WTC11 (cell line): Measurements from ENCODE around the gene HECTD4. TPM values are rescaled to one million over a fixed set of nuclear protein-coding genes. Genes with fewer than 3 reads are reported as not detected.

Source experiments
- ATAC-seq: fragments of 200-7000 bp; cut with Tn5 transposase; 2 replicates; pipeline ENCODE4 v1.10.0; 2021; ENCODE audit warnings: mild to moderate bottlenecking, moderate library complexity
- CTCF ChIA-PET: fragments of 300-600 bp; sonication (Branson Sonifier 250); formaldehyde crosslinking; loops from one replicate; lab custom pipeline; 2021; ENCODE audit warnings: antibody characterized with exemption; lab: Charles Lee
- POLR2A ChIA-PET: fragments of 350-600 bp; sonication (Branson Sonifier 250); formaldehyde crosslinking; loops from one replicate; lab custom pipeline; 2021; ENCODE audit warnings: antibody characterized with exemption; lab: Charles Lee
- DNase-seq: peaks from one replicate; pipeline ENCODE4 v3.0.0; 2021; ENCODE audit warnings: low spot score
- H3K27ac Mint-ChIP-seq: 2 replicates; pipeline ENCODE4 v1.8.0; 2021; ENCODE audit warnings: mixed read lengths
- H3K27me3 Mint-ChIP-seq: 2 replicates; pipeline ENCODE4 v1.8.0; 2021; ENCODE audit warnings: low read depth, mild to moderate bottlenecking, moderate library complexity, mixed read lengths
- H3K36me3 Mint-ChIP-seq: 2 replicates; pipeline ENCODE4 v1.8.0; 2021; ENCODE audit warnings: mixed read lengths
- H3K4me1 Mint-ChIP-seq: 2 replicates; pipeline ENCODE4 v1.8.0; 2022; ENCODE audit warnings: mixed read lengths
- H3K4me3 Mint-ChIP-seq: 2 replicates; pipeline ENCODE4 v1.8.0; 2021; ENCODE audit warnings: mild to moderate bottlenecking, moderate library complexity, mixed read lengths
- H3K9me3 Mint-ChIP-seq: 2 replicates; pipeline ENCODE4 v1.8.0; 2021; ENCODE audit warnings: mixed read lengths
- ARID4B ChIP-seq: sonication (generic); formaldehyde crosslinking; IDR thresholded peaks from 2 replicates; pipeline ENCODE4 v1.8.0; 2023; ENCODE audit warnings: missing genetic modification reagents, mild to moderate bottlenecking, borderline replicate concordance
- ATF1 ChIP-seq: sonication (generic); formaldehyde crosslinking; IDR thresholded peaks from 2 replicates; pipeline ENCODE4 v1.8.1; 2023; ENCODE audit warnings: mild to moderate bottlenecking, moderate library complexity, missing genetic modification reagents
- CREM ChIP-seq: sonication (generic); formaldehyde crosslinking; IDR thresholded peaks from 2 replicates; pipeline ENCODE4 v1.8.1; 2022; ENCODE audit warnings: mild to moderate bottlenecking, missing genetic modification reagents, moderate library complexity
- CTCF ChIP-seq: fragments of 200-600 bp; IDR thresholded peaks from 2 replicates; pipeline ENCODE4 v1.8.0; 2022; ENCODE audit warnings: antibody characterized with exemption
- EMX1 ChIP-seq: fragments of 250-450 bp; sonication (Bioruptor Pico); IDR thresholded peaks from 2 replicates; pipeline ENCODE4 v1.8.0; 2021; ENCODE audit warnings: mild to moderate bottlenecking
- ESRRA ChIP-seq: sonication (generic); formaldehyde crosslinking; IDR thresholded peaks from 2 replicates; pipeline ENCODE4 v1.8.1; 2022; ENCODE audit warnings: mild to moderate bottlenecking, missing genetic modification reagents, borderline replicate concordance
- FOXK1 ChIP-seq: sonication (generic); formaldehyde crosslinking; IDR thresholded peaks from 2 replicates; pipeline ENCODE4 v1.8.0; 2022; ENCODE audit warnings: mild to moderate bottlenecking, moderate library complexity, missing genetic modification reagents
- GRHL2 ChIP-seq: fragments of 250-450 bp; sonication (Bioruptor Pico); IDR thresholded peaks from 2 replicates; pipeline ENCODE4 v1.8.0; 2022; ENCODE audit warnings: mild to moderate bottlenecking, moderate library complexity; ENCODE audit not compliant: insufficient replicate concordance, severe bottlenecking
- HMGXB4 ChIP-seq: sonication (generic); formaldehyde crosslinking; IDR thresholded peaks from 2 replicates; pipeline ENCODE4 v1.8.1; 2023; ENCODE audit warnings: mild to moderate bottlenecking, moderate library complexity, missing genetic modification reagents
- JAZF1 ChIP-seq: fragments of 250-450 bp; sonication (Bioruptor Pico); IDR thresholded peaks from 2 replicates; pipeline ENCODE4 v1.9.0; 2021; ENCODE audit warnings: moderate library complexity, mild to moderate bottlenecking, inconsistent platforms
- MYBL2 ChIP-seq: sonication (generic); formaldehyde crosslinking; IDR thresholded peaks from 2 replicates; pipeline ENCODE4 v1.8.1; 2023; ENCODE audit warnings: mild to moderate bottlenecking, moderate library complexity, missing genetic modification reagents
- NFE2L1 ChIP-seq: sonication (generic); formaldehyde crosslinking; IDR thresholded peaks from 2 replicates; pipeline ENCODE4 v1.8.1; 2023; ENCODE audit warnings: missing genetic modification reagents
- NR1H2 ChIP-seq: sonication (generic); formaldehyde crosslinking; IDR thresholded peaks from 2 replicates; pipeline ENCODE4 v1.9.0; 2021; ENCODE audit warnings: mild to moderate bottlenecking, moderate library complexity, missing genetic modification reagents
- OVOL2 ChIP-seq: fragments of 250-450 bp; sonication (Bioruptor Pico); IDR thresholded peaks from 2 replicates; pipeline ENCODE4 v1.9.0; 2021; ENCODE audit warnings: mild to moderate bottlenecking, borderline replicate concordance
- TCF7 ChIP-seq: sonication (generic); formaldehyde crosslinking; IDR thresholded peaks from 2 replicates; pipeline ENCODE4 v1.8.0; 2022; ENCODE audit warnings: mild to moderate bottlenecking, low read depth, missing genetic modification reagents, moderate library complexity
- TEAD4 ChIP-seq: sonication (generic); formaldehyde crosslinking; IDR thresholded peaks from 2 replicates; pipeline ENCODE4 v1.8.0; 2022; ENCODE audit warnings: mild to moderate bottlenecking, missing genetic modification reagents
- USF1 ChIP-seq: sonication (generic); formaldehyde crosslinking; IDR thresholded peaks from 2 replicates; pipeline ENCODE4 v1.8.0; 2022; ENCODE audit warnings: mild to moderate bottlenecking, missing genetic modification reagents
- ZBTB21 ChIP-seq: sonication (generic); formaldehyde crosslinking; IDR thresholded peaks from 2 replicates; pipeline ENCODE4 v1.8.1; 2023; ENCODE audit warnings: mild to moderate bottlenecking, missing genetic modification reagents, borderline replicate concordance
- ZMAT4 ChIP-seq: fragments of 250-450 bp; sonication (Bioruptor Pico); IDR thresholded peaks from 2 replicates; pipeline ENCODE4 v1.9.0; 2021; ENCODE audit warnings: mild to moderate bottlenecking
- ZNF138 ChIP-seq: sonication (generic); formaldehyde crosslinking; conservative IDR thresholded peaks from 2 replicates; pipeline ENCODE4 v1.8.1; 2022; ENCODE audit warnings: mild to moderate bottlenecking, moderate library complexity, missing genetic modification reagents
- ZNF281 ChIP-seq: sonication (generic); formaldehyde crosslinking; IDR thresholded peaks from 2 replicates; pipeline ENCODE4 v1.8.0; 2023; ENCODE audit warnings: mild to moderate bottlenecking, missing genetic modification reagents
- ZNF423 ChIP-seq: fragments of 250-450 bp; sonication (Bioruptor Pico); IDR thresholded peaks from 2 replicates; pipeline ENCODE4 v2.1.2; 2022; ENCODE audit warnings: mild to moderate bottlenecking, moderate library complexity
- total RNA-seq: library from RNA; stranded (reverse); gene quantifications from 3 replicates; pipeline ENCODE4 v1.2.3, GENCODE V29; 2021

The HECTD4 gene
- total RNA-seq, 1 experiment from 2014 or later = 31.7 TPM

GRCh38 chr12:112131686-112132085 lies 250.5 kb downstream of the HECTD4 start:
- ATAC-seq (no peak), DNase-seq (no peak)
- Mint-ChIP-seq H3K36me3 (peaks cover 6% of the 10 kb centered on the region; the same call in 1 of the 2 replicates), H3K9me3 (no peaks in the 10 kb centered on the region), H3K27me3 (no peaks in the 10 kb centered on the region), H3K4me3 (no peak overlapping the region), H3K4me1 (peaks cover 4% of the 10 kb centered on the region), H3K27ac (no peak overlapping the region)
- POLR2A ChIA-PET = no interaction called here
- CTCF ChIA-PET = no interaction called here
- TF ChIP-seq NFE2L1 (no peak), CTCF (no peak), MYBL2 (CRISPR knock-in tag) (no peak), ARID4B (no peak), HMGXB4 (no peak), NR1H2 (CRISPR knock-in tag) (no peak), ZMAT4 (no peak), CREM (CRISPR knock-in tag) (no peak), USF1 (CRISPR knock-in tag) (no peak), TEAD4 (CRISPR knock-in tag) (no peak), TCF7 (no peak), GRHL2 (CRISPR knock-in tag) (no peak), ZNF423 (CRISPR knock-in tag) (no peak), ATF1 (CRISPR knock-in tag) (no peak), EMX1 (CRISPR knock-in tag) (no peak), FOXK1 (CRISPR knock-in tag) (no peak)

GRCh38 chr12:112130441-112130998 lies 251.7 kb downstream of the HECTD4 start:
- DNase-seq = no peak
- no peak for ATAC-seq
- ChIA-PET CTCF (interaction anchor here (0.6 to 0.8 kb wide), 2 partner anchors 226 to 256 kb away, joined by 3 read pairs; no protein-coding TSS in a partner anchor), POLR2A (no interaction called here)
- H3K4me1 Mint-ChIP-seq = peaks cover 9% of the 10 kb centered on the region
- H3K27ac Mint-ChIP-seq = no peak overlapping the region
- H3K9me3 Mint-ChIP-seq = no peaks in the 10 kb centered on the region
- peaks cover 2% of the 10 kb centered on the region; the same call in 1 of the 2 replicates for H3K27me3 Mint-ChIP-seq
- H3K36me3 Mint-ChIP-seq = peaks cover 6% of the 10 kb centered on the region; the same call in 1 of the 2 replicates
- no peak overlapping the region for H3K4me3 Mint-ChIP-seq
- TF ChIP-seq ESRRA = no peak
- TF ChIP-seq NFE2L1 = no peak
- no peak for TF ChIP-seq JAZF1
- no peak for TF ChIP-seq HMGXB4
- TF ChIP-seq TCF7 = no peak
- no peak for TF ChIP-seq OVOL2 (CRISPR knock-in tag)
- no peak for TF ChIP-seq ZNF281 (CRISPR knock-in tag)
- no peak for TF ChIP-seq ZNF138 (CRISPR knock-in tag)
- TF ChIP-seq ZBTB21 (CRISPR knock-in tag) = no peak
